NT2/D1 (cell line): Measurements from ENCODE around the gene YY2.
"Not testable (repeated sequence)": the region's sequence is repeated elsewhere in the genome, so short reads cannot be mapped to it uniquely, and the experiment has no call there.

Experiments used
- DNase-seq: peaks from one replicate; pipeline ENCODE4 v3.0.0-alpha.2; 2011; ENCODE audit warnings: low read depth, low spot score
- H3K27me3 ChIP-seq: 2 replicates; pipeline ENCODE4 v1.6.0; 2011; ENCODE audit warnings: mild to moderate bottlenecking; ENCODE audit not compliant: insufficient read length, insufficient read depth
- H3K36me3 ChIP-seq: 2 replicates; pipeline ENCODE4 v1.6.1; 2011; ENCODE audit warnings: mild to moderate bottlenecking, low read length, mixed read lengths; ENCODE audit not compliant: insufficient read depth, insufficient read length
- H3K4me1 ChIP-seq: 2 replicates; pipeline ENCODE4 v1.5.1; 2011; ENCODE audit not compliant: insufficient read depth, insufficient read length
- H3K4me3 ChIP-seq: 2 replicates; pipeline ENCODE4 v1.5.1; 2011; ENCODE audit warnings: low read depth; ENCODE audit not compliant: insufficient read length
- H3K9ac ChIP-seq: 2 replicates; pipeline ENCODE4 v1.6.0; 2011; ENCODE audit warnings: low read depth; ENCODE audit not compliant: insufficient read length
- H3K9me3 ChIP-seq: 2 replicates; pipeline ENCODE4 v1.5.1; 2011; ENCODE audit warnings: mild to moderate bottlenecking, low read length; ENCODE audit not compliant: insufficient read depth
- SUZ12 ChIP-seq: IDR thresholded peaks from 2 replicates; pipeline ENCODE4 v1.6.1; 2011; ENCODE audit not compliant: insufficient read length, insufficient read depth; ENCODE audit errors: extremely low read depth
- YY1 ChIP-seq: IDR thresholded peaks from 2 replicates; pipeline ENCODE4 v1.6.1; 2011; ENCODE audit not compliant: insufficient read length, insufficient read depth
- ZNF274 ChIP-seq: IDR thresholded peaks from 2 replicates; pipeline ENCODE4 v1.6.1; 2011; ENCODE audit warnings: mild to moderate bottlenecking, low read depth, low read length

Gene YY2

GRCh38 chrX:21855937-21856415 lies at the start of gene YY2:
Gene YY2 (plus strand): TSS chrX:21855987. CDS start chrX:21856485, 498 bp downstream.
- no peak for TF ChIP-seq YY1
- TF ChIP-seq ZNF274 = no peak
- no peak for TF ChIP-seq SUZ12
- no peaks in the 10 kb centered on the region for H3K9me3 ChIP-seq
- H3K27me3 ChIP-seq = no peaks in the 10 kb centered on the region
- no peak within 1 kb of the TSS for H3K4me3 ChIP-seq
- H3K4me1 ChIP-seq = no peaks in the 10 kb centered on the region
- no peak for DNase-seq
- H3K36me3 ChIP-seq = peaks cover 47% of the 10 kb centered on the region
- no peak within 1 kb of the TSS for H3K9ac ChIP-seq

- TF ChIP-seq YY1 (no peak), ZNF274 (no peak), SUZ12 (no peak)
- no peak for DNase-seq
- Histone ChIP-seq H3K4me1 (no peaks in the 10 kb centered on the region), H3K9me3 (peaks cover 6% of the 10 kb centered on the region), H3K4me3 (no peak overlapping the region), H3K9ac (no peak overlapping the region), H3K36me3 (no peaks in the 10 kb centered on the region), H3K27me3 (no peaks in the 10 kb centered on the region)
Observed at GRCh38 chrX:21806691-21807090, 49.1 kb upstream of the YY2 start.

GRCh38 chrX:21811832-21812231 lies 44.0 kb upstream of the YY2 start:
- H3K4me3 ChIP-seq = no peak overlapping the region
- H3K9me3 ChIP-seq = peaks cover 13% of the 10 kb centered on the region
- no peak for DNase-seq
- no peaks in the 10 kb centered on the region for H3K36me3 ChIP-seq
- H3K27me3 ChIP-seq = no peaks in the 10 kb centered on the region
- H3K4me1 ChIP-seq = no peaks in the 10 kb centered on the region
- no peak overlapping the region for H3K9ac ChIP-seq
- TF ChIP-seq ZNF274 = no peak
- TF ChIP-seq SUZ12 = no peak
- no peak for TF ChIP-seq YY1

- DNase-seq = no peak
- TF ChIP-seq ZNF274 (no peak), SUZ12 (no peak), YY1 (no peak)
- Histone ChIP-seq H3K27me3 (no peaks in the 10 kb centered on the region), H3K4me3 (no peak overlapping the region), H3K9me3 (peaks cover 13% of the 10 kb centered on the region), H3K4me1 (no peaks in the 10 kb centered on the region), H3K9ac (no peak overlapping the region), H3K36me3 (no peaks in the 10 kb centered on the region)
Observed at GRCh38 chrX:21812628-21813027, 43.2 kb upstream of the YY2 start.

GRCh38 chrX:21813612-21814368 lies 42.0 kb upstream of the YY2 start:
- Histone ChIP-seq H3K36me3 (no peaks in the 10 kb centered on the region), H3K27me3 (no peaks in the 10 kb centered on the region), H3K4me1 (no peaks in the 10 kb centered on the region), H3K9me3 (peaks cover 13% of the 10 kb centered on the region), H3K4me3 (no peak overlapping the region), H3K9ac (no peak overlapping the region)
- DNase-seq = no peak
- no peak for TF ChIP-seq ZNF274
- TF ChIP-seq YY1 = no peak
- no peak for TF ChIP-seq SUZ12

- H3K9ac ChIP-seq = no peak overlapping the region
- H3K27me3 ChIP-seq = no peaks in the 10 kb centered on the region
- no peak overlapping the region for H3K4me3 ChIP-seq
- DNase-seq = no peak
- H3K36me3 ChIP-seq = no peaks in the 10 kb centered on the region
- H3K9me3 ChIP-seq = peaks cover 13% of the 10 kb centered on the region
- no peaks in the 10 kb centered on the region for H3K4me1 ChIP-seq
- no peak for TF ChIP-seq ZNF274
- no peak for TF ChIP-seq YY1
- no peak for TF ChIP-seq SUZ12
Observed at GRCh38 chrX:21816136-21816535, 39.7 kb upstream of the YY2 start.

GRCh38 chrX:21820170-21820569 lies 35.6 kb upstream of the YY2 start:
- not testable (repeated sequence) for DNase-seq

GRCh38 chrX:21821875-21822274 lies 33.9 kb upstream of the YY2 start:
- Histone ChIP-seq H3K4me1 (no peaks in the 10 kb centered on the region), H3K4me3 (no peak overlapping the region), H3K36me3 (no peaks in the 10 kb centered on the region), H3K27me3 (no peaks in the 10 kb centered on the region), H3K9me3 (no peaks in the 10 kb centered on the region), H3K9ac (no peak overlapping the region)
- no peak for DNase-seq
- TF ChIP-seq YY1 = no peak
- TF ChIP-seq ZNF274 = no peak
- no peak for TF ChIP-seq SUZ12

More at GRCh38 chrX:21820170-21820569, 35.6 kb upstream of the YY2 start:
- not testable (repeated sequence) for H3K9me3 ChIP-seq, H3K4me3 ChIP-seq, H3K36me3 ChIP-seq, H3K4me1 ChIP-seq, H3K9ac ChIP-seq, H3K27me3 ChIP-seq
